ENCODE measurements around the gene MAP6D1.

The MAP6D1 gene

GRCh38 chr3:183818706-183819624 is 6.4 kb downstream of the MAP6D1 start:
- no peak for TF ChIP-seq USF1 (IDR thresholded peaks at IDR 0.05)
- no peak for TF ChIP-seq EGR1 (IDR thresholded peaks at IDR 0.05)
- TF ChIP-seq CEBPB (IDR thresholded peaks at IDR 0.05), result no peak
- no peak for TF ChIP-seq NFIC (IDR thresholded peaks at IDR 0.05)
- TF ChIP-seq TAF1 (IDR thresholded peaks at IDR 0.05; ENCODE audit: low read depth), result no peak
- no peak for TF ChIP-seq REST (IDR thresholded peaks at IDR 0.05; ENCODE audit: low read depth)

- TF ChIP-seq YY1 (IDR thresholded peaks at IDR 0.05; ENCODE audit: low read depth) (no peak), TAF1 (IDR thresholded peaks at IDR 0.05; ENCODE audit: low read depth) (no peak), TCF12 (IDR thresholded peaks at IDR 0.05; ENCODE audit: low read depth) (no peak), RAD21 (IDR thresholded peaks at IDR 0.05; ENCODE audit: low read depth) (no peak), ZBTB7A (IDR thresholded peaks at IDR 0.05; ENCODE audit: low read depth) (no peak), MAX (IDR thresholded peaks at IDR 0.05) (no peak), CREB1 (IDR thresholded peaks at IDR 0.05; ENCODE audit: low read depth) (no peak), NFIC (IDR thresholded peaks at IDR 0.05) (no peak), EP300 (IDR thresholded peaks at IDR 0.05; ENCODE audit: borderline replicate concordance) (no peak), TEAD4 (IDR thresholded peaks at IDR 0.05) (no peak), USF1 (IDR thresholded peaks at IDR 0.05) (no peak), CEBPB (IDR thresholded peaks at IDR 0.05) (no peak), REST (IDR thresholded peaks at IDR 0.05; ENCODE audit: low read depth) (no peak), FOXM1 (IDR thresholded peaks at IDR 0.05; ENCODE audit: borderline replicate concordance, low read depth) (no peak), EGR1 (IDR thresholded peaks at IDR 0.05) (no peak)
These were observed 7.2 kb downstream of the MAP6D1 start for GRCh38 chr3:183818041-183818620.

GRCh38 chr3:183817639-183818038 is 7.7 kb downstream of the MAP6D1 start:
- TF ChIP-seq TCF12 (IDR thresholded peaks at IDR 0.05; ENCODE audit: low read depth) (no peak), RAD21 (IDR thresholded peaks at IDR 0.05; ENCODE audit: low read depth) (no peak), CREB1 (IDR thresholded peaks at IDR 0.05; ENCODE audit: low read depth) (no peak), TAF1 (IDR thresholded peaks at IDR 0.05; ENCODE audit: low read depth) (no peak), YY1 (IDR thresholded peaks at IDR 0.05; ENCODE audit: low read depth) (no peak), EP300 (IDR thresholded peaks at IDR 0.05; ENCODE audit: borderline replicate concordance) (no peak), EGR1 (IDR thresholded peaks at IDR 0.05) (no peak), NFIC (IDR thresholded peaks at IDR 0.05) (no peak), FOXM1 (IDR thresholded peaks at IDR 0.05; ENCODE audit: borderline replicate concordance, low read depth) (no peak), USF1 (IDR thresholded peaks at IDR 0.05) (no peak), MAX (IDR thresholded peaks at IDR 0.05) (no peak), ZBTB7A (IDR thresholded peaks at IDR 0.05; ENCODE audit: low read depth) (no peak), TEAD4 (IDR thresholded peaks at IDR 0.05) (no peak), CEBPB (IDR thresholded peaks at IDR 0.05) (no peak)

GRCh38 chr3:183816681-183817510 is 8.5 kb downstream of the MAP6D1 start:
- TF ChIP-seq ZBTB7A (IDR thresholded peaks at IDR 0.05; ENCODE audit: low read depth), result no peak
- TF ChIP-seq REST (IDR thresholded peaks at IDR 0.05; ENCODE audit: low read depth), result no peak
- TF ChIP-seq CEBPB (IDR thresholded peaks at IDR 0.05), result no peak
- TF ChIP-seq EGR1 (IDR thresholded peaks at IDR 0.05), result no peak
- TF ChIP-seq TEAD4 (IDR thresholded peaks at IDR 0.05), result no peak
- no peak for TF ChIP-seq MAX (IDR thresholded peaks at IDR 0.05)
- TF ChIP-seq NFIC (IDR thresholded peaks at IDR 0.05), result no peak
- TF ChIP-seq TAF1 (IDR thresholded peaks at IDR 0.05; ENCODE audit: low read depth), result no peak
- no peak for TF ChIP-seq FOXM1 (IDR thresholded peaks at IDR 0.05; ENCODE audit: borderline replicate concordance, low read depth)
- TF ChIP-seq RAD21 (IDR thresholded peaks at IDR 0.05; ENCODE audit: low read depth), result no peak
- no peak for TF ChIP-seq EP300 (IDR thresholded peaks at IDR 0.05; ENCODE audit: borderline replicate concordance)
- TF ChIP-seq CREB1 (IDR thresholded peaks at IDR 0.05; ENCODE audit: low read depth), result no peak
- TF ChIP-seq USF1 (IDR thresholded peaks at IDR 0.05), result no peak
- no peak for TF ChIP-seq YY1 (IDR thresholded peaks at IDR 0.05; ENCODE audit: low read depth)
- TF ChIP-seq TCF12 (IDR thresholded peaks at IDR 0.05; ENCODE audit: low read depth), result no peak
